Panc1 (cell line): ENCODE results near the gene CPLX1.

Experiments used
- POLR2AphosphoS5 ChIP-seq: IDR thresholded peaks from 2 replicates; pipeline ENCODE4 v1.6.1; 2012; ENCODE audit warnings: mild to moderate bottlenecking, low read depth, low read length, moderate library complexity
- TCF7L2 ChIP-seq: IDR thresholded peaks from 2 replicates; pipeline ENCODE4 v1.6.1; 2011; ENCODE audit warnings: mild to moderate bottlenecking, low read depth, low read length, inconsistent platforms
- TF ChIP-seq, protein P1 (sequence below): fragments of 450-650 bp; IDR thresholded peaks from 2 replicates; pipeline ENCODE4 v1.5.1; 2017; ENCODE audit warnings: mild to moderate bottlenecking
- TF ChIP-seq, protein P2 (sequence below), 2 experiments: IDR thresholded peaks; 2 replicates each; pipeline ENCODE4 v1.6.1; 2011 to 2012; ENCODE audit warnings: low read depth in 2 of 2, control low read depth in 1 of 2, low read length in 1 of 2, mild to moderate bottlenecking in 1 of 2, moderate library complexity in 1 of 2; ENCODE audit not compliant: insufficient read depth in 1 of 2

DNA sequence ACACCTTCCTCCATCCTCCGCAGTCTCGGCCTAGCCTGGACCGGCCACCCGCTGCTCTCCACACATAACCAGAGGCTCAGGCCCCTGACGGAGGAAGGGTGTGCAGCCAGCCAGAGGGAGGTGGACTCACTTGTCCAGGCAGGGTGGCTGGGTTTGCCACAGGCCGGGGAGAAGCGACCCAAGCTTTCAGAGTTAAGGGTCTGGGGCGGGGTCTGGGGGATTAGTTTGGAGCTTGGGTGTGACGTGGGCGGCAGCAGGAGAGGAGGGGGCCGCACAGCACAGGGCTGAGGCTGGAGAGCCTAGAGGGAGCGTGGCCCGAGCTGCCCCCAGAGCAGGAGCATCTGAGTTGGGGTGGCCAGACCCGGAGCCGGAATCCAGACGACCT lies 22.4 kb upstream of the CPLX1 start:
- TF ChIP-seq POLR2AphosphoS5, result no peak
- TF ChIP-seq, protein P1, sequence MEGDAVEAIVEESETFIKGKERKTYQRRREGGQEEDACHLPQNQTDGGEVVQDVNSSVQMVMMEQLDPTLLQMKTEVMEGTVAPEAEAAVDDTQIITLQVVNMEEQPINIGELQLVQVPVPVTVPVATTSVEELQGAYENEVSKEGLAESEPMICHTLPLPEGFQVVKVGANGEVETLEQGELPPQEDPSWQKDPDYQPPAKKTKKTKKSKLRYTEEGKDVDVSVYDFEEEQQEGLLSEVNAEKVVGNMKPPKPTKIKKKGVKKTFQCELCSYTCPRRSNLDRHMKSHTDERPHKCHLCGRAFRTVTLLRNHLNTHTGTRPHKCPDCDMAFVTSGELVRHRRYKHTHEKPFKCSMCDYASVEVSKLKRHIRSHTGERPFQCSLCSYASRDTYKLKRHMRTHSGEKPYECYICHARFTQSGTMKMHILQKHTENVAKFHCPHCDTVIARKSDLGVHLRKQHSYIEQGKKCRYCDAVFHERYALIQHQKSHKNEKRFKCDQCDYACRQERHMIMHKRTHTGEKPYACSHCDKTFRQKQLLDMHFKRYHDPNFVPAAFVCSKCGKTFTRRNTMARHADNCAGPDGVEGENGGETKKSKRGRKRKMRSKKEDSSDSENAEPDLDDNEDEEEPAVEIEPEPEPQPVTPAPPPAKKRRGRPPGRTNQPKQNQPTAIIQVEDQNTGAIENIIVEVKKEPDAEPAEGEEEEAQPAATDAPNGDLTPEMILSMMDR, result no peak
- TF ChIP-seq TCF7L2, result no peak
- TF ChIP-seq, protein P2, sequence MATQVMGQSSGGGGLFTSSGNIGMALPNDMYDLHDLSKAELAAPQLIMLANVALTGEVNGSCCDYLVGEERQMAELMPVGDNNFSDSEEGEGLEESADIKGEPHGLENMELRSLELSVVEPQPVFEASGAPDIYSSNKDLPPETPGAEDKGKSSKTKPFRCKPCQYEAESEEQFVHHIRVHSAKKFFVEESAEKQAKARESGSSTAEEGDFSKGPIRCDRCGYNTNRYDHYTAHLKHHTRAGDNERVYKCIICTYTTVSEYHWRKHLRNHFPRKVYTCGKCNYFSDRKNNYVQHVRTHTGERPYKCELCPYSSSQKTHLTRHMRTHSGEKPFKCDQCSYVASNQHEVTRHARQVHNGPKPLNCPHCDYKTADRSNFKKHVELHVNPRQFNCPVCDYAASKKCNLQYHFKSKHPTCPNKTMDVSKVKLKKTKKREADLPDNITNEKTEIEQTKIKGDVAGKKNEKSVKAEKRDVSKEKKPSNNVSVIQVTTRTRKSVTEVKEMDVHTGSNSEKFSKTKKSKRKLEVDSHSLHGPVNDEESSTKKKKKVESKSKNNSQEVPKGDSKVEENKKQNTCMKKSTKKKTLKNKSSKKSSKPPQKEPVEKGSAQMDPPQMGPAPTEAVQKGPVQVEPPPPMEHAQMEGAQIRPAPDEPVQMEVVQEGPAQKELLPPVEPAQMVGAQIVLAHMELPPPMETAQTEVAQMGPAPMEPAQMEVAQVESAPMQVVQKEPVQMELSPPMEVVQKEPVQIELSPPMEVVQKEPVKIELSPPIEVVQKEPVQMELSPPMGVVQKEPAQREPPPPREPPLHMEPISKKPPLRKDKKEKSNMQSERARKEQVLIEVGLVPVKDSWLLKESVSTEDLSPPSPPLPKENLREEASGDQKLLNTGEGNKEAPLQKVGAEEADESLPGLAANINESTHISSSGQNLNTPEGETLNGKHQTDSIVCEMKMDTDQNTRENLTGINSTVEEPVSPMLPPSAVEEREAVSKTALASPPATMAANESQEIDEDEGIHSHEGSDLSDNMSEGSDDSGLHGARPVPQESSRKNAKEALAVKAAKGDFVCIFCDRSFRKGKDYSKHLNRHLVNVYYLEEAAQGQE (IDR thresholded peaks at IDR 0.05; ENCODE audit: insufficient read depth in 1 of 2, low read depth in 2 of 2, low read length in 1 of 2), result no peak
